HEK293T (cell line): ENCODE results near the gene DSP.

Experiments used
- ARNT ChIP-seq: fragments of 450-650 bp; IDR thresholded peaks from 2 replicates; pipeline ENCODE4 v1.6.1; 2017; ENCODE audit warnings: mild to moderate bottlenecking
- BHLHE40 ChIP-seq: fragments of 450-650 bp; IDR thresholded peaks from 2 replicates; pipeline ENCODE4 v1.6.1; 2016; ENCODE audit warnings: mild to moderate bottlenecking, moderate library complexity, borderline replicate concordance
- ELF4 ChIP-seq: fragments of 450-650 bp; IDR thresholded peaks from 2 replicates; pipeline ENCODE4 v1.6.1; 2017; ENCODE audit warnings: antibody characterized with exemption
- FOXA1 ChIP-seq: fragments of 450-650 bp; IDR thresholded peaks from 2 replicates; pipeline ENCODE4 v1.6.1; 2016; ENCODE audit warnings: mild to moderate bottlenecking
- FOXK2 ChIP-seq: fragments of 450-650 bp; IDR thresholded peaks from 2 replicates; pipeline ENCODE4 v1.6.1; 2016; ENCODE audit warnings: mild to moderate bottlenecking
- FOXM1 ChIP-seq: fragments of 450-650 bp; IDR thresholded peaks from 2 replicates; pipeline ENCODE4 v1.6.1; 2017; ENCODE audit warnings: mild to moderate bottlenecking, borderline replicate concordance
- HDGF ChIP-seq: fragments of 450-650 bp; IDR thresholded peaks from 2 replicates; pipeline ENCODE4 v1.6.1; 2017; ENCODE audit warnings: antibody characterized with exemption, borderline replicate concordance
- L3MBTL2 ChIP-seq: fragments of 450-650 bp; conservative IDR thresholded peaks from 2 replicates; pipeline ENCODE4 v1.6.1; 2016; ENCODE audit warnings: mild to moderate bottlenecking
- NFRKB ChIP-seq: fragments of 450-650 bp; IDR thresholded peaks from 2 replicates; pipeline ENCODE4 v1.6.1; 2016; ENCODE audit warnings: mild to moderate bottlenecking, moderate library complexity
- SP1 ChIP-seq: fragments of 450-650 bp; IDR thresholded peaks from 2 replicates; pipeline ENCODE4 v1.6.1; 2017
- SUZ12 ChIP-seq: fragments of 450-650 bp; IDR thresholded peaks from 2 replicates; pipeline ENCODE4 v1.6.1; 2016; ENCODE audit warnings: mild to moderate bottlenecking
- TARDBP ChIP-seq: fragments of 450-650 bp; IDR thresholded peaks from 2 replicates; pipeline ENCODE4 v1.6.1; 2016
- TF ChIP-seq, protein P1 (sequence below): fragments of 450-650 bp; IDR thresholded peaks from 2 replicates; pipeline ENCODE4 v1.6.1; 2016

DNA sequence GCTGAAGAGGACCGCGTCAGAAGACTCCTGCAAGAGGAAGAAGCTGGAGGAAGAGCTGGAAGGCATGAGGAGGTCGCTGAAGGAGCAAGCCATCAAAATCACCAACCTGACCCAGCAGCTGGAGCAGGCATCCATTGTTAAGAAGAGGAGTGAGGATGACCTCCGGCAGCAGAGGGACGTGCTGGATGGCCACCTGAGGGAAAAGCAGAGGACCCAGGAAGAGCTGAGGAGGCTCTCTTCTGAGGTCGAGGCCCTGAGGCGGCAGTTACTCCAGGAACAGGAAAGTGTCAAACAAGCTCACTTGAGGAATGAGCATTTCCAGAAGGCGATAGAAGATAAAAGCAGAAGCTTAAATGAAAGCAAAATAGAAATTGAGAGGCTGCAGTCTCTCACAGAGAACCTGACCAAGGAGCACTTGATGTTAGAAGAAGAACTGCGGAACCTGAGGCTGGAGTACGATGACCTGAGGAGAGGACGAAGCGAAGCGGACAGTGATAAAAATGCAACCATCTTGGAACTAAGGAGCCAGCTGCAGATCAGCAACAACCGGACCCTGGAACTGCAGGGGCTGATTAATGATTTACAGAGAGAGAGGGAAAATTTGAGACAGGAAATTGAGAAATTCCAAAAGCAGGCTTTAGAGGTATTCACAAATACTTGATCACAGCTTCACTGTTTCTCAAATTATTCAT, 39.6 kb downstream of the DSP start:
- TF ChIP-seq FOXK2 (no peak), SUZ12 (no peak), ARNT (no peak), FOXM1 (no peak), NFRKB (no peak), BHLHE40 (no peak), HDGF (no peak), ELF4 (no peak), FOXA1 (no peak), L3MBTL2 (no peak), TARDBP (no peak), SP1 (no peak)
- TF ChIP-seq, protein P1, sequence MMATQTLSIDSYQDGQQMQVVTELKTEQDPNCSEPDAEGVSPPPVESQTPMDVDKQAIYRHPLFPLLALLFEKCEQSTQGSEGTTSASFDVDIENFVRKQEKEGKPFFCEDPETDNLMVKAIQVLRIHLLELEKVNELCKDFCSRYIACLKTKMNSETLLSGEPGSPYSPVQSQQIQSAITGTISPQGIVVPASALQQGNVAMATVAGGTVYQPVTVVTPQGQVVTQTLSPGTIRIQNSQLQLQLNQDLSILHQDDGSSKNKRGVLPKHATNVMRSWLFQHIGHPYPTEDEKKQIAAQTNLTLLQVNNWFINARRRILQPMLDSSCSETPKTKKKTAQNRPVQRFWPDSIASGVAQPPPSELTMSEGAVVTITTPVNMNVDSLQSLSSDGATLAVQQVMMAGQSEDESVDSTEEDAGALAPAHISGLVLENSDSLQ: no peak
